ENCODE results near the gene CLSTN3.

The CLSTN3 gene

DNA sequence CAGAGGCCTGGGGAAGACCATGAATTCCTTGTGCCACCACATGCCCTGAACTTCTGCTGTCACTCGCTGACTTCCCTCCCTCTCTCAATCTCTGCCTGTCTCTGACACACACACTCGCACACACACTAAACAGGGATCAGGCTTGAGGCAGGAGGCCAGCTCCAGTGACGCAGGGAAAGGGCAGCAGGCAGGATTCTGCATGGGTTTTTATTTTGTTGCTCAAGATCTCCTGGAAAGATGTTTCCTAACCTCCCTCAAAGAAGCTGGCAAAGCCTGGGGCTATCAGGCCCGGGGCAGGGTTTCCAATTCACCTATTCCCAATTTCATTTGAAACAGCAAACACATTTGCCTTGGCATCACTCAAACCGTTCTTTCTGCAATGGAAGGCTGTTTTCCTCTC lies 31.6 kb downstream of the CLSTN3 start:
- Mint-ChIP-seq H3K4me3 (no peak overlapping the region), H3K36me3 (ENCODE audit: low read depth) (peaks cover 3% of the 10 kb centered on the region), H3K9me3 (peaks cover 13% of the 10 kb centered on the region), H3K27me3 (ENCODE audit: low read depth) (peaks cover 22% of the 10 kb centered on the region), H3K27ac (no peak overlapping the region), H3K4me1 (no peaks in the 10 kb centered on the region)
- TF ChIP-seq CTCF (IDR thresholded peaks at IDR 0.05; ENCODE audit: unreplicated experiment in 3 of 3), result no peak

- no peaks in the 10 kb centered on the region for H3K4me1 Mint-ChIP-seq
Observed at GRCh38 chr12:7162691-7163114, 32.5 kb downstream of the CLSTN3 start.

DNA sequence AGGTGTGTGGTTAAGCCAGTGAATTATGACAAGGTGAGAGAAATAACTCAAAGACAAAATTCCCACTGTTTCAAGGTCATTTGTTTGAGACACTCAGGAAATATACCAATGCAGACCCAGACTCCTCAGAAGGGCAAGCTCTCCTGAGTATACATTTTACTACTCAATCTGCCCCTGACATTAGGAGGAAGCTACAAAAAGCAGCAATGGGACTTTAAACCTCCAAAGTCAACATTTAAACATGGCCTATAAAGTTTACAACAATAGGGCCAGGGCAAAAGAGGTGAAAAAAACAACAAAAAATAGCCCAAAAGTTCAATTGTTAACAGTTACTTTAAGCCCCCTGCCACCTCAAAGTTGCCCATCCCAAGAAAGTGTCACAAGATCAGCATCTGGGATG lies 39.8 kb downstream of the CLSTN3 start:
- H3K27ac Mint-ChIP-seq, result no peak overlapping the region
- TF ChIP-seq CTCF (IDR thresholded peaks at IDR 0.05; ENCODE audit: unreplicated experiment in 3 of 3), result no peak
- H3K4me1 Mint-ChIP-seq, result no peaks in the 10 kb centered on the region
- peaks cover 3% of the 10 kb centered on the region for H3K36me3 Mint-ChIP-seq (ENCODE audit: low read depth)
- H3K27me3 Mint-ChIP-seq (ENCODE audit: low read depth), result peaks cover 4% of the 10 kb centered on the region
- H3K4me3 Mint-ChIP-seq, result no peak overlapping the region
- H3K9me3 Mint-ChIP-seq, result peaks cover 62% of the 10 kb centered on the region

More at GRCh38 chr12:7162691-7163114, 32.5 kb downstream of the CLSTN3 start:
- H3K36me3 Mint-ChIP-seq (ENCODE audit: low read depth), result no peaks in the 10 kb centered on the region
- H3K4me3 Mint-ChIP-seq, result no peak overlapping the region
- peak; percentile 39 to 56 (median 43) for TF ChIP-seq CTCF (IDR thresholded peaks at IDR 0.05; ENCODE audit: unreplicated experiment in 3 of 3)
- peaks cover 19% of the 10 kb centered on the region for H3K9me3 Mint-ChIP-seq
- no peak overlapping the region for H3K27ac Mint-ChIP-seq
- peaks cover 22% of the 10 kb centered on the region for H3K27me3 Mint-ChIP-seq (ENCODE audit: low read depth)

DNA sequence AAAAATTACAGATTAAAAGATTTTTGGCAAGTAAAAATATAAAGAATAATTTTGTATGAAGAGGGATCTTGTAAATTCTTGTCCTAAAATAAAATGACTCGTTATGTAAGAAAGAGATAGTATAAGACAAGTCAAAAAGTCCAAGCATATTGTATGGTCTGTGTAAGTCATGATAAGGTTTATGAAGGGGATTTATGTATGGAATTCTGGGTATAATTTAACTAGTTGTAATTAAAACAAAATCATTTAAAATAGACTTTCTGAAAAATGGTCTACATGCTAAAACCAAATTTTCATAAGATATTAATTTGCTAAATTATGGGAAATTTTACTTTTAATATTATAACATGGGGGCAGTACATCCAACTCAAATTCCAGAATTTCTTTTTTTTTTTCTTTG lies 41.7 kb downstream of the CLSTN3 start:
- H3K4me1 Mint-ChIP-seq, result no peaks in the 10 kb centered on the region
- H3K4me3 Mint-ChIP-seq, result no peak overlapping the region
- no peak for TF ChIP-seq CTCF (IDR thresholded peaks at IDR 0.05; ENCODE audit: unreplicated experiment in 3 of 3)
- H3K36me3 Mint-ChIP-seq (ENCODE audit: low read depth), result peaks cover 3% of the 10 kb centered on the region
- H3K27ac Mint-ChIP-seq, result no peak overlapping the region
- H3K9me3 Mint-ChIP-seq, result peaks cover 54% of the 10 kb centered on the region
- H3K27me3 Mint-ChIP-seq (ENCODE audit: low read depth), result peaks cover 7% of the 10 kb centered on the region

GRCh38 chr12:7175493-7175892 lies 45.3 kb downstream of the CLSTN3 start:
- Mint-ChIP-seq H3K27ac (no peak overlapping the region), H3K36me3 (ENCODE audit: low read depth) (no peaks in the 10 kb centered on the region), H3K4me1 (no peaks in the 10 kb centered on the region)

More at GRCh38 chr12:7175493-7175892, 45.3 kb downstream of the CLSTN3 start:
- TF ChIP-seq CTCF (IDR thresholded peaks at IDR 0.05; ENCODE audit: unreplicated experiment in 3 of 3), result no peak
- H3K27me3 Mint-ChIP-seq (ENCODE audit: low read depth), result peaks cover 3% of the 10 kb centered on the region
- H3K9me3 Mint-ChIP-seq, result peaks cover 28% of the 10 kb centered on the region
- H3K4me3 Mint-ChIP-seq, result no peak overlapping the region
